Fibroblast of lung (primary cell): ENCODE measurements around the gene CD248. TPM values are rescaled to one million over a fixed set of nuclear protein-coding genes. Genes with fewer than 3 reads are reported as not detected.

Source experiments
- DNase-seq, 2 donors: peaks; one replicate each; pipeline versions ENCODE4 v3.0.0 to v3.0.0-alpha.2; 2010; ENCODE audit warnings: low read depth in 2 of 2
- H2AFZ ChIP-seq: 2 replicates; pipeline ENCODE4 v1.5.1; 2012; ENCODE audit warnings: low read length, control low read depth, inconsistent platforms
- H3K27ac ChIP-seq: 2 replicates; pipeline ENCODE4 v1.5.1; 2011; ENCODE audit warnings: low read length, control low read depth; ENCODE audit not compliant: insufficient read depth
- H3K27me3 ChIP-seq: 2 replicates; pipeline ENCODE4 v1.5.1; 2011; ENCODE audit warnings: mild to moderate bottlenecking, low read length; ENCODE audit not compliant: control insufficient read depth, insufficient read depth
- H3K36me3 ChIP-seq: 2 replicates; pipeline ENCODE4 v1.5.1; 2011; ENCODE audit warnings: low read length; ENCODE audit not compliant: control insufficient read depth, insufficient read depth
- H3K4me1 ChIP-seq: 2 replicates; pipeline ENCODE4 v1.5.1; 2011; ENCODE audit warnings: low read length; ENCODE audit not compliant: control insufficient read depth, insufficient read depth; ENCODE audit errors: extremely low read depth
- H3K4me2 ChIP-seq: 2 replicates; pipeline ENCODE4 v1.5.1; 2011; ENCODE audit warnings: low read length, control low read depth; ENCODE audit not compliant: insufficient read depth; ENCODE audit errors: extremely low read depth
- H3K4me3 ChIP-seq, 4 experiments: fragments of 200-600 bp in 1 of 4; sonication (generic) in 1 of 4; replicated peaks in 1 of 4; 2 replicates each; pipeline ENCODE4 v1.5.1; 2011 to 2016; ENCODE audit warnings: low read length in 4 of 4, low read depth in 3 of 4, mild to moderate bottlenecking in 3 of 4, control low read depth in 2 of 4, inconsistent platforms in 1 of 4, mixed read lengths in 1 of 4; ENCODE audit not compliant: insufficient read depth in 1 of 4; ENCODE audit errors: control extremely low read depth in 1 of 4
- H3K79me2 ChIP-seq: 2 replicates; pipeline ENCODE4 v1.5.1; 2012; ENCODE audit warnings: mild to moderate bottlenecking, low read length, inconsistent platforms; ENCODE audit not compliant: control insufficient read depth, insufficient read depth
- H3K9ac ChIP-seq: 2 replicates; pipeline ENCODE4 v1.5.1; 2011; ENCODE audit warnings: mild to moderate bottlenecking, low read length, control low read depth; ENCODE audit not compliant: insufficient read depth
- H3K9me3 ChIP-seq: 2 replicates; pipeline ENCODE4 v1.5.1; 2012; ENCODE audit warnings: low read depth, low read length; ENCODE audit not compliant: control insufficient read depth, insufficient read depth
- H4K20me1 ChIP-seq: 2 replicates; pipeline ENCODE4 v1.5.1; 2011; ENCODE audit warnings: low read length; ENCODE audit not compliant: control insufficient read depth, insufficient read depth; ENCODE audit errors: extremely low read depth
- CTCF ChIP-seq, 2 donors: IDR thresholded peaks in 1 of 2; conservative IDR thresholded peaks in 1 of 2; 1 replicate in 1 of 2; 2 replicates in 1 of 2; pipeline ENCODE4 v1.5.1; 2011 to 2012; ENCODE audit warnings: low read length in 2 of 2, control low read depth in 1 of 2, inconsistent platforms in 1 of 2, low read depth in 1 of 2, mild to moderate bottlenecking in 1 of 2
- EZH2 ChIP-seq: IDR thresholded peaks from 2 replicates; pipeline ENCODE4 v1.5.1; 2012; ENCODE audit warnings: low read length, control low read depth, mild to moderate bottlenecking; ENCODE audit errors: missing control alignments
- polyA plus RNA-seq, 2 donors: library from polyadenylated mRNA; depleted of rRNA in 1 of 2; stranded (reverse) in 1 of 2; unstranded in 1 of 2; fragments of >200 nt; gene quantifications; 2 replicates each; pipeline ENCODE4 v1.2.1, GENCODE V29; 2011 to 2012; ENCODE audit warnings: missing spikeins in 1 of 2
- total RNA-seq: library from RNA; depleted of rRNA; stranded (reverse); fragments of >200 nt; gene quantifications from 2 replicates; pipeline ENCODE4 v1.2.1, GENCODE V29; 2014

The CD248 gene
- total and polyA plus RNA-seq, 2 donors (not counting 1 experiment from before 2014, with no cell fraction given), result 95.6 to 132 TPM

DNA sequence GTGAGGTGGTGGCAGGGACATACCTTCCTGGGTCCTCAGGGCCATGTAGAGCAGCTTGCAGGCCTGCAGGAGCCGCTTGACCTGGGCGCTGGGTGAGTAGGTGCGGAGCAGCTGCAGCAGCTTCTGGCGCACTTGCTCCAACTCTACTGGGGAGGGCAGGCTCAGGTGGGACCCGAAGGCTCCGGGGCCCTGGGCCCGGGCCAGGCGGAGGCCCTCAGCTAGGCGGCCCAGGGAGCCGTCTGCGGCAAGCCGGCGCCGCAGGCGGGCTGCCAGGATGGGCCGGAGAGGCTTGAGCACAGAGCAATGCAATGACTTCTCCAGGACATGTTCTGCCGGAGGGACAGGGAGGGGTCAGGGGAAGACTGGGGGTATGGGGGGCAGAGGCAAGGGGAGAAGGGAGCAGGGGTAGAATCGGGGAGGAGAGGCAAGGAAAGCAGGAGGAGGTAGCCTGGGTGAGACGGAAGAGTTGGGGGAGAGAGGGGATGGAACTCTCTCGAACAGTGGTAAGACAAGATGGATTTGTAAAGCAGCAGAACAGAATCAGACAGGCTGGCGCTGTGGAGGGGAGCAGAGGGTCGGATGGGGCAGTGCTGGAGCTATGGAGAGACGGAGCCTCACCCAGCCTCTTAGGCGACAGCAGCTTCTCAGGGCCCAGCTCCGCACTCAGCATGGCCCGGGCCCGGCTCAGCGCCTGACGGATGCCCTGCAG lies 17.2 kb upstream of the CD248 start:
- H3K4me1 ChIP-seq, result peaks cover 35% of the 10 kb centered on the region

GRCh38 chr11:66333220-66333877 lies 16.5 kb upstream of the CD248 start:
- Histone ChIP-seq H3K4me1 (peaks cover 33% of the 10 kb centered on the region), H3K4me3 (peak overlapping the region in 1 of 4 experiments; percentile 10), H3K27ac (no peak overlapping the region), H3K79me2 (peaks cover 36% of the 10 kb centered on the region), H4K20me1 (no peaks in the 10 kb centered on the region), H3K9me3 (no peaks in the 10 kb centered on the region), H3K4me2 (no peak overlapping the region), H3K36me3 (peaks cover 43% of the 10 kb centered on the region), H3K9ac (no peak overlapping the region), H2AFZ (no peak overlapping the region), H3K27me3 (no peaks in the 10 kb centered on the region)
- no peak for DNase-seq
- no peak for TF ChIP-seq CTCF (conservative IDR thresholded peaks at IDR 0.05 in 1 of 2, IDR thresholded peaks at IDR 0.05 in 1 of 2; ENCODE audit: low read depth in 1 of 2, low read length in 2 of 2)
- no peak for TF ChIP-seq EZH2

More for the DNA sequence above, 17.2 kb upstream of the CD248 start:
- Histone ChIP-seq H3K4me2 (peak overlapping the region; percentile 80), H3K79me2 (peaks cover 36% of the 10 kb centered on the region), H3K27me3 (no peaks in the 10 kb centered on the region), H4K20me1 (no peaks in the 10 kb centered on the region), H3K9ac (peak overlapping the region; percentile 99), H3K27ac (peak overlapping the region; percentile 43), H3K4me3 (peak overlapping the region in 2 of 4 experiments; percentile 90 to 95), H2AFZ (no peak overlapping the region), H3K9me3 (no peaks in the 10 kb centered on the region), H3K36me3 (peaks cover 43% of the 10 kb centered on the region)
- DNase-seq, result no peak
- TF ChIP-seq CTCF (conservative IDR thresholded peaks at IDR 0.05 in 1 of 2, IDR thresholded peaks at IDR 0.05 in 1 of 2; ENCODE audit: low read depth in 1 of 2, low read length in 2 of 2) (no peak), EZH2 (no peak)

- Histone ChIP-seq H3K27me3 (no peaks in the 10 kb centered on the region), H3K9ac (no peak overlapping the region), H4K20me1 (no peaks in the 10 kb centered on the region), H3K4me3 (no peak overlapping the region), H3K9me3 (no peaks in the 10 kb centered on the region), H3K4me2 (no peak overlapping the region), H3K27ac (no peak overlapping the region), H3K79me2 (peaks cover 36% of the 10 kb centered on the region), H3K36me3 (peaks cover 40% of the 10 kb centered on the region), H2AFZ (no peak overlapping the region), H3K4me1 (peaks cover 33% of the 10 kb centered on the region)
- TF ChIP-seq EZH2, result no peak
- no peak for TF ChIP-seq CTCF (conservative IDR thresholded peaks at IDR 0.05 in 1 of 2, IDR thresholded peaks at IDR 0.05 in 1 of 2; ENCODE audit: low read depth in 1 of 2, low read length in 2 of 2)
- no peak for DNase-seq
These were observed 15.8 kb upstream of the CD248 start for GRCh38 chr11:66332371-66333219.
